ENCODE measurements around the gene SH3GL1.
"Not testable (repeated sequence)": the region's sequence is repeated elsewhere in the genome, so short reads cannot be mapped to it uniquely, and the experiment has no call there.

The SH3GL1 gene

GRCh38 chr19:4363571-4364304, 36.6 kb downstream of the SH3GL1 start:
- DNase-seq (ENCODE audit: low read depth in 2 of 2): no peak

GRCh38 chr19:4362831-4363545, 37.4 kb downstream of the SH3GL1 start:
- DNase-seq (ENCODE audit: low read depth in 2 of 2): no peak

GRCh38 chr19:4362101-4362828, 38.1 kb downstream of the SH3GL1 start:
- no peak for DNase-seq (ENCODE audit: low read depth in 2 of 2)

- DNase-seq (ENCODE audit: low read depth in 2 of 2): no peak
These were observed 38.9 kb downstream of the SH3GL1 start for GRCh38 chr19:4361152-4362046.

- no peak for DNase-seq (ENCODE audit: low read depth in 2 of 2)
These were observed 39.7 kb downstream of the SH3GL1 start for GRCh38 chr19:4360641-4361151.

GRCh38 chr19:4360081-4360569, 40.2 kb downstream of the SH3GL1 start:
- DNase-seq (ENCODE audit: low read depth in 2 of 2): no peak

- no peak for DNase-seq (ENCODE audit: low read depth in 2 of 2)
These were observed 40.7 kb downstream of the SH3GL1 start for GRCh38 chr19:4359627-4360000.

- no peak for DNase-seq (ENCODE audit: low read depth in 2 of 2)
These were observed 41.4 kb downstream of the SH3GL1 start for GRCh38 chr19:4358709-4359626.

- DNase-seq (ENCODE audit: low read depth in 2 of 2): no peak
These were observed 42.4 kb downstream of the SH3GL1 start for GRCh38 chr19:4357921-4358326.

GRCh38 chr19:4357095-4357797, 43.1 kb downstream of the SH3GL1 start:
- DNase-seq (ENCODE audit: low read depth in 2 of 2): no peak

- no peak for DNase-seq (ENCODE audit: low read depth in 2 of 2)
These were observed 45.5 kb downstream of the SH3GL1 start for GRCh38 chr19:4354897-4355296.

- DNase-seq (ENCODE audit: low read depth in 2 of 2): no peak
These were observed 46.1 kb downstream of the SH3GL1 start for GRCh38 chr19:4354282-4354681.

GRCh38 chr19:4352701-4353121, 47.6 kb downstream of the SH3GL1 start:
- DNase-seq (ENCODE audit: low read depth in 2 of 2): peak in 1 of 2 donors; percentile 41

GRCh38 chr19:4350726-4351125, 49.6 kb downstream of the SH3GL1 start:
- DNase-seq (ENCODE audit: low read depth in 2 of 2): no peak

- no peak for DNase-seq (ENCODE audit: low read depth in 2 of 2)
These were observed 50.2 kb downstream of the SH3GL1 start for GRCh38 chr19:4350111-4350510.

GRCh38 chr19:4349225-4349624, 51.1 kb downstream of the SH3GL1 start:
- DNase-seq (ENCODE audit: low read depth in 2 of 2): not testable (repeated sequence)

- no peak for DNase-seq (ENCODE audit: low read depth in 2 of 2)
These were observed 52.8 kb downstream of the SH3GL1 start for GRCh38 chr19:4347521-4347920.

GRCh38 chr19:4346020-4346383, 54.3 kb downstream of the SH3GL1 start:
- DNase-seq (ENCODE audit: low read depth in 2 of 2): no peak

- DNase-seq (ENCODE audit: low read depth in 2 of 2): no peak
These were observed 54.9 kb downstream of the SH3GL1 start for GRCh38 chr19:4345342-4346019.
